Left lung (tissue), 10 donors: ENCODE results near the gene FOXK1. TPM values are rescaled to one million over a fixed set of nuclear protein-coding genes. Genes with fewer than 3 reads are reported as not detected.
"Not testable (repeated sequence)": the region's sequence is repeated elsewhere in the genome, so short reads cannot be mapped to it uniquely, and the experiment has no call there.

Experiments
- ATAC-seq: fragments of 200-7000 bp; cut with Tn5 transposase; one replicate; pipeline ENCODE4 v1.9.1; 2020; ENCODE audit warnings: moderate library complexity
- DNase-seq, 4 donors: peaks; one replicate each; pipeline ENCODE4 v3.0.0-alpha.2; 2013 to 2020
- H3K27ac ChIP-seq, 2 donors: fragments of 200-600 bp; sonication (generic) in 1 of 2; one replicate each; pipeline versions ENCODE4 v1.5.0 to v1.8.0; 2020 to 2021
- H3K27me3 ChIP-seq, 2 donors: fragments of 200-600 bp; sonication (generic) in 1 of 2; one replicate each; pipeline versions ENCODE4 v1.5.0 to v1.8.0; 2020 to 2021
- H3K36me3 ChIP-seq, 2 donors: fragments of 200-600 bp; sonication (generic) in 1 of 2; one replicate each; pipeline versions ENCODE4 v1.5.0 to v1.8.0; 2020 to 2021
- H3K4me1 ChIP-seq, 2 donors: fragments of 200-600 bp; one replicate each; pipeline ENCODE4 v1.8.0; 2021
- H3K4me3 ChIP-seq, 2 donors: fragments of 200-600 bp; sonication (generic) in 1 of 2; one replicate each; pipeline versions ENCODE4 v1.5.0 to v1.8.0; 2020 to 2021; ENCODE audit warnings: mild to moderate bottlenecking in 1 of 2
- H3K9me3 ChIP-seq, 2 donors: fragments of 200-600 bp; sonication (generic) in 1 of 2; one replicate each; pipeline versions ENCODE4 v1.5.0 to v1.8.0; 2020 to 2021
- intact Hi-C, 2 donors: fragments of 100-400 bp; cut with DNase I; formaldehyde crosslinking; loops; one replicate each; pipeline versions ENCODE4 v1.11.2 to v1.14.2; 2022
- polyA plus RNA-seq, 6 donors: library from polyadenylated mRNA; unstranded; fragments of 120-200 nt; gene quantifications; one replicate each; pipeline ENCODE4 v1.2.1, GENCODE V29; 2013; ENCODE audit not compliant: insufficient read length in 6 of 6
- total RNA-seq, 2 donors: library from RNA; stranded (reverse); fragmentation: NEBNext Ultra II Directional; extraction: Animal tissue kit (Norgen Biotek cat#: 25700); gene quantifications; one replicate each; pipeline ENCODE4 v1.2.1, GENCODE V29; 2021
- TF ChIP-seq, protein P1 (sequence below), 2 donors: fragments of 200-600 bp; sonication (generic) in 1 of 2; IDR thresholded peaks; one replicate each; pipeline versions ENCODE4 v1.5.0 to v1.8.0; 2021; ENCODE audit warnings: antibody characterized with exemption in 2 of 2
- donor health status: DM: no; HTN: yes; CAD: no.
- donor health status: DM: no; HTN: no; CAD: no.

Gene FOXK1
- total and polyA plus RNA-seq, 8 donors: 15.1 to 29.2 (median 18.8) TPM

DNA sequence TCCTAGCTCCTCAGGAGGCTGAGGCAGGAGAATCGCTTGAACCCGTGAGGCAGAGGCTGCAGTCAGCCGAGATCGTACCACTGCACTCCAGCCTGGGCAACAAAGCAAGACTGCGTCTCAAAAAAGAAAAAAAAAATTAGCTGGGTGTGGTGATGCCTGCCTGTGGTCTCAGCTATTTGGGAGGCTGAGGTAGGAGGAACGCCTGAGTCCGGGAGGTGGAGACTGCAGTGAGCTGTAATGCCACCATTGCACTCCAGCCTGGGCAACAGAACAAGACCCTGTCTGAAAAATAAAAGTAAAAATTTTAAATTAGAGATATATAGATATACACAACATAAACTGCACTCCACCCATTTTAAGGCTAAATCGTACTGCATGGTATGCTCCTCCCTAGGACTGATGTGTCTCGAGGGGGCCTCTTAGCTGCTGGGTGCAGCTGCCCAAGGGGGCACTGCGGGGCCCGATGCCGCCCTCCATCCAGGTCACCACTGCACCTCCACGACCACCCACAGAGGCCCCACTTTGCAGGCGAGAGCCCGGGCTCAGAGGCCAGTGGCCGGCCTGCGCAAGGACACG is 40.9 kb upstream of the FOXK1 start:
- ATAC-seq: no peak
- Histone ChIP-seq H3K27me3 (no peaks in the 10 kb centered on the region), H3K36me3 (no peaks in the 10 kb centered on the region), H3K27ac (peak overlapping the region; percentile 85 to 92), H3K4me1 (peaks cover 6 to 13% of the 10 kb centered on the region in 2 donors), H3K4me3 (peak overlapping the region; percentile 64), H3K9me3 (no peaks in the 10 kb centered on the region)
- DNase-seq: no peak
- intact Hi-C loops: loop anchor here in 1 of 2 donors (5.0 kb wide), 1 partner anchor 41 kb away; the partner anchor contains the start of gene FOXK1
- TF ChIP-seq, protein P1, sequence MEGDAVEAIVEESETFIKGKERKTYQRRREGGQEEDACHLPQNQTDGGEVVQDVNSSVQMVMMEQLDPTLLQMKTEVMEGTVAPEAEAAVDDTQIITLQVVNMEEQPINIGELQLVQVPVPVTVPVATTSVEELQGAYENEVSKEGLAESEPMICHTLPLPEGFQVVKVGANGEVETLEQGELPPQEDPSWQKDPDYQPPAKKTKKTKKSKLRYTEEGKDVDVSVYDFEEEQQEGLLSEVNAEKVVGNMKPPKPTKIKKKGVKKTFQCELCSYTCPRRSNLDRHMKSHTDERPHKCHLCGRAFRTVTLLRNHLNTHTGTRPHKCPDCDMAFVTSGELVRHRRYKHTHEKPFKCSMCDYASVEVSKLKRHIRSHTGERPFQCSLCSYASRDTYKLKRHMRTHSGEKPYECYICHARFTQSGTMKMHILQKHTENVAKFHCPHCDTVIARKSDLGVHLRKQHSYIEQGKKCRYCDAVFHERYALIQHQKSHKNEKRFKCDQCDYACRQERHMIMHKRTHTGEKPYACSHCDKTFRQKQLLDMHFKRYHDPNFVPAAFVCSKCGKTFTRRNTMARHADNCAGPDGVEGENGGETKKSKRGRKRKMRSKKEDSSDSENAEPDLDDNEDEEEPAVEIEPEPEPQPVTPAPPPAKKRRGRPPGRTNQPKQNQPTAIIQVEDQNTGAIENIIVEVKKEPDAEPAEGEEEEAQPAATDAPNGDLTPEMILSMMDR (IDR thresholded peaks at IDR 0.05): peak in 1 of 2 donors; percentile 20

DNA sequence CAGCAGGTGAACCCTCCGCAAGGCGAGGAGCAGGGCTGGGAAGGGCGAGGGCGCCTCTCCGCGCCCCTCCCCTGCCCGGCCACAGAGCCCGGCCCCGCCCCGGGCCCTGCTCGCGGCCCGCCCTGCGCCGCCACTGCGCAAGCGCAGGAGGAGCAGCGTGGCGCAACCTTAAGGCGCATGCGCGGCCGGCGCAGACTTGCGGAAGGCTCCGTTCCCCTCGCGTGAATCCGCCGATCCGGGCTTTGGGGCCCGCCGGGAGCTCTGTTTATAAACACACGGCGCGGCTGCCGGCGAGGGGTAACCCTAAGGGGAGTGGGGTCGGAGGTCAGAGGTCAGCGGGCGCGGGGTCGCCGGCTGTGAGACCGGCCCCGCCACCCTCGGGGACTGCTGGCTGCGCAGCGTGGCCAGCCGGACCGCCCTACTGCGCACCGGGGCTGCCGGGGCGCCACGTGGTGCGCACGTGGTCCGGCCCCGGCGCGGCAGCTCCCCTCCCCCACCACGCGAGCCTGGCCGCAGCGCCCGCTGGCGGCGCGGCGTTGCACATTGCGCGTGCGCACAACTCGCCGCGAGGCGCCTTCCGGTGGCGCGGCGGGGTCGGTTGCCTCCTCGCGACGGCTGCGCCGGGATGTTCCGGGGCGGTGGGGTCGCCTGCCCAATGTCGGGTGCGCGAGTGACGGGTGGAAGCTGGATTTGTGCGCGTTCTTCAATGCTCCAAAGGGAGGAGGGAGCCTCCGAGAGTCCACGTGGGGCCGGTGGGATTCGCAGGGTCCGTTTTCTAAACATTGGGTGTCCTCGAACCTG is 40.2 kb upstream of the FOXK1 start:
- peak overlapping the region; percentile 85 to 92 for H3K27ac ChIP-seq
- peak; percentile 93 to 98 (median 98) for DNase-seq
- peaks cover 6 to 13% of the 10 kb centered on the region in 2 donors for H3K4me1 ChIP-seq
- H3K4me3 ChIP-seq: peak overlapping the region; percentile 64
- H3K36me3 ChIP-seq: no peaks in the 10 kb centered on the region
- TF ChIP-seq, protein P1 (IDR thresholded peaks at IDR 0.05): peak in 1 of 2 donors; percentile 29
- H3K27me3 ChIP-seq: no peaks in the 10 kb centered on the region
- H3K9me3 ChIP-seq: no peaks in the 10 kb centered on the region
- intact Hi-C loops: loop anchor here in 1 of 2 donors (5.0 kb wide), 1 partner anchor 40 kb away; the partner anchor contains the start of gene FOXK1
- ATAC-seq: peak; percentile 97

DNA sequence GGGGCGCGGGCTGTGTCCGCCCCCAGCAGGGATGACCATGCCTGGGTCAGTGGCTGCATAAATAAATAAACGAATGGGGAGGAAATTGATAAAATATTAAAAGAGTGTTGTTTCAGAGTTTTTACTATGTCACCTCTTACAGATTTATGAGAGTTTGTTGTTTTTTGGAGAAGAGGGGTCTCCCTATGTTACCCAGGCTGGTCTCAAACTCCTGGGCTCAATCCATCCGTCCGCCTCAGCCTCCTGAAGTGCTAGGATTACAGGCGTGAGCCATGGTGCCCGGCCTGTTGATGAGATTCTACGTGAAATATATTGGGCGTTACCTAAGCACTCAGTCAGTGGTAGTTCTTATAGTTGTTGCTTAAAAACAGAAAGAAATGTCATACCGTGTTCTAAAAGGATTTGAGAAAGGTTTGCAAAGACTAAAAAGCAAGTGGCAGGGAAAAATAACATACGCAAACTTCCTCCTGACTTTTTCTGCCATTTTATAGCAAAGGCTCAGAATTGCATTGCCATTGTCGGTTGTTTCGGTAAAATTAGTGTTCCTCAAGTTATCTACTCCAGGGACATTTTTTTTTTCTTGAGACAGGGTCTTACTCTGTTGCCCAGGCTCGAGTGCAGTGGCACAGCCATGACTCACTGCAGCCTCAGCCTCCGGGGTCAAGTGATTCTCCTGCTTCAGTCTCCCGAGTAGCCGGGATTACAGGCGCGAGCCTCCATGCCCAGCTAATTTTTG is 39.5 kb upstream of the FOXK1 start:
- Histone ChIP-seq H3K4me3 (peak overlapping the region; percentile 64), H3K27ac (peak overlapping the region; percentile 85 to 92), H3K27me3 (no peaks in the 10 kb centered on the region), H3K36me3 (no peaks in the 10 kb centered on the region), H3K4me1 (peaks cover 6 to 13% of the 10 kb centered on the region in 2 donors), H3K9me3 (no peaks in the 10 kb centered on the region)
- TF ChIP-seq, protein P1 (IDR thresholded peaks at IDR 0.05): no peak
- ATAC-seq (no peak), DNase-seq (no peak)
- intact Hi-C loops: loop anchor here in 1 of 2 donors (5.0 kb wide), 1 partner anchor 40 kb away; the partner anchor contains the start of gene FOXK1

DNA sequence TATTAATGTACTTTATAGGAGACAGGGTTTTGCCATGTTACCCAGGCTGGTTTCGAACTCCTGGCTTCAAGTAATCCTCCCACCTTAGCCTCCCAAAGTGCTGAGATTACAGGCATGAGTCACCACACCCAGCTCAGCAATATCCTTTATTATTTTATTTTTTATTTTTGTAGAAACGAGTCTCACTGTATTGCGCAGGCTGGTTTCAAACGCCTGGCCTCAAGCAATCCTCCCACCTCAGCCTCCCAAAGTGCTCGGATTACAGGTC is 39.0 kb upstream of the FOXK1 start:
- not testable (repeated sequence) for H3K36me3 ChIP-seq, H3K9me3 ChIP-seq, DNase-seq, H3K27ac ChIP-seq, H3K4me3 ChIP-seq, ATAC-seq, H3K27me3 ChIP-seq
- peaks cover 6 to 13% of the 10 kb centered on the region in 2 donors for H3K4me1 ChIP-seq
- intact Hi-C loops: loop anchor here in 1 of 2 donors (5.0 kb wide), 1 partner anchor 39 kb away; the partner anchor contains the start of gene FOXK1

DNA sequence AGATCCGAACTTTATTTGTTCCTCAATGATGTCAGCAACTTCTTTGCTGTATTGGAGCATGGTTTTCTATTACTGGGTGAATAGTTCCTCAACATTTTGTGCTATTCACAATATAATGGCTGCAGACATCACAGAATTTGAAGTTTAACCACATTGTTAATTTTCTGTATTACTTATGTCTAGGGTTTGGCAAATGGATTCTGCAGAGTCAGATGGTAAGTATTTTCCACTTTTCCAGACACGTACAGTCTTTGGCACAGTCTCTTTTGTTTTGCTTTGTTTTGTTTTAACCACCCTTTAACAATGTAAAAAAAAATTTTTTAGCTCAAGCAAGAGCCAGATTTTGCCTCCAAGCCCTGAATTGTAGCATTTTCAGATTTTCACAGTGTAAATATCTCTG is 36.8 kb upstream of the FOXK1 start:
- intact Hi-C loops: no loop called here
- no peaks in the 10 kb centered on the region for H3K9me3 ChIP-seq
- TF ChIP-seq, protein P1 (IDR thresholded peaks at IDR 0.05): no peak
- peaks cover 6 to 13% of the 10 kb centered on the region in 2 donors for H3K4me1 ChIP-seq
- no peak overlapping the region for H3K27ac ChIP-seq
- ATAC-seq (no peak), DNase-seq (no peak)
- H3K4me3 ChIP-seq: no peak overlapping the region
- H3K27me3 ChIP-seq: no peaks in the 10 kb centered on the region
- no peaks in the 10 kb centered on the region for H3K36me3 ChIP-seq
